Stimulated activated CD4-positive, alpha-beta T cell treated with anti-CD3 and anti-CD28 coated beads, TNF-alpha, amount 100 ng/mL, for 4 hours (primary cell): ENCODE results near the gene AMBRA1.
A peak's percentile ranks its signal among the peaks of the same experiment; 100 is the strongest.

Experiments
- DNase-seq, 3 experiments: peaks; one replicate each; pipeline ENCODE4 v3.0.0-alpha.2; 2020; ENCODE audit warnings: low read depth in 3 of 3

AMBRA1 gene

GRCh38 chr11:46351148-46351547 lies 242.7 kb downstream of the AMBRA1 start:
- no peak for DNase-seq

DNA sequence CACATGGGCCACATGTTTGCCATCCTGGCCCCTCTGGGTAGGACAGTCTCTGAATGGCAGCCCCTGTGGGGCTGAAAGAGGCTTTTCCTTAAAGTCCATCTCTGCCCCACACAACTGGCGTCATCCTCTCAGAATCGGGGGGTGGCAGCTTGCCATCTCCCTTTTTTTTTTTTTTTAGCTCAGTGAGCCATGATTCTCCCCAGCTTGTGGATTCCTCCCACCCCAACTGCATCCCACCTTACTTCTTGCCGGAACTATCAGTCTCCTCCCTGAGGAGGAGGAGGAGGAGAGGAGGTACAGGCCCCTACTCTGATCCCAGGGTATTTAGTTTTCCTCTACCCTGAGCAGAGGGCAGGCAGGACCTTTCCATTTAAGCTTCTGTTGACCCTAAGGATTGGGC lies 243.1 kb downstream of the AMBRA1 start:
- DNase-seq, result no peak

GRCh38 chr11:46348566-46349401 lies 245.0 kb downstream of the AMBRA1 start:
- DNase-seq, result no peak

- no peak for DNase-seq
These were observed 246.0 kb downstream of the AMBRA1 start for GRCh38 chr11:46347637-46348311.

DNA sequence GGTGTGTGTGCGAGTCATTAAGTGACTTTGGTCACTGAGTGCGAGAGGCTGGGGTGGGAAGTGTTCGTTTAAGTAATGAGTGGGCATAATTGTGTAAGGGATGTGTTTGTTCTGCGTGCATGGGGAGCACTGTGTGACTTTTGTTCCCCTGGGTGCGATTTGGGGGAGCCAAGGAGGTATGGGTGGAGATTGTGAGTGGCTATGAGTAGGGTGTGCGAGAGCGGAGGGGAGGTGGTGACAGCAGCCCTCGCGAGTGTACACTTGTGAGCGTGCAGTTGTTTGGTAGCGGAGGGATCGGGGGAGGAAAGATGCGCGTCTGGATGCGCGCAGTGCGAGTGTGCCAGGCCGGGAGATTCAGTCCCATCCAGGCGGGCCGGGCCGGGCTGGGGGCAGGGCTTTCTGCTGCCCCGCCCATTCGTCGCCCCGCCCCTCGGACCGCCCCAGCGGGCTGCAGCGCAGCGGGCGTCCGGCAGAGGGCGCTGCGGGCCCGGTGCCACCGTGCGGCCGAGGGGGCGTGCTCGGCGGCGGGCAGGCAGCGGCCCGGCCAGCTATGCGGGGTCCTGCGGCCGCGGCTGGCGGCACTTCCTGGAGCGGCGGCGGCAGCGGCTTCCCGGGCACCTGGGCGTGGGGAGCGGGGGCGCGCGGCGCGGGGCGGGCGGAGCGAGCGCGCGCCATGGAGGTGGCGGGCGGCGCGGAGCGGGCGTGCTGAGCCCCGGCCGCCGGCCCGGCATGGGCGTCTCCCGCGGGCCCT lies 246.8 kb downstream of the AMBRA1 start, which contains the start of gene DGKZ:
TSS of gene DGKZ (plus strand) at position 578 of the 751 bp plus-strand sequence. CDS start 197 bp downstream, outside the sequence.
- peak; percentile 77 to 82 (median 81) for DNase-seq
